Psoas muscle (tissue), 8 donors: Measurements from ENCODE around the gene EFNA2. TPM values are rescaled to one million over a fixed set of nuclear protein-coding genes. Genes with fewer than 3 reads are reported as not detected.
A peak's percentile ranks its signal among the peaks of the same experiment; 100 is the strongest.

Experiments
- ATAC-seq, 4 donors: fragments of 200-7000 bp; cut with Tn5 transposase; one replicate each; pipeline ENCODE4 v1.9.1; 2020; ENCODE audit warnings: moderate library complexity in 3 of 4, mild to moderate bottlenecking in 2 of 4
- DNase-seq, 2 donors: peaks; one replicate each; pipeline ENCODE4 v3.0.0-alpha.2; 2020
- H3K27ac ChIP-seq: fragments of 200-600 bp; one replicate; pipeline ENCODE4 v1.8.0; 2022
- H3K27me3 ChIP-seq, 3 donors: fragments of 200-600 bp in 1 of 3; one replicate each; pipeline versions ENCODE4 v1.6.1 to v1.8.0; 2013 to 2022; ENCODE audit warnings: low read length in 2 of 3, mild to moderate bottlenecking in 2 of 3, moderate library complexity in 1 of 3; ENCODE audit not compliant: insufficient read depth in 3 of 3
- H3K36me3 ChIP-seq, 2 donors: fragments of 200-600 bp in 1 of 2; one replicate each; pipeline versions ENCODE4 v1.6.1 to v1.8.0; 2013 to 2022; ENCODE audit warnings: low read depth in 1 of 2, mild to moderate bottlenecking in 1 of 2, moderate library complexity in 1 of 2; ENCODE audit not compliant: insufficient read depth in 1 of 2
- H3K4me1 ChIP-seq: fragments of 200-600 bp; one replicate; pipeline ENCODE4 v1.8.0; 2022
- H3K4me3 ChIP-seq: fragments of 200-600 bp; one replicate; pipeline ENCODE4 v1.8.0; 2022; ENCODE audit warnings: mild to moderate bottlenecking
- H3K9me3 ChIP-seq: fragments of 200-600 bp; one replicate; pipeline ENCODE4 v1.8.0; 2022
- WGBS, 3 donors: extraction: QIAGEN DNeasy Blood & Tissue Kit; methylation state at CpG; one replicate each; pipeline versions ENCODE4 v1.1.6 to v1.1.7; 2013; 5-methylcytosine and 5-hydroxymethylcytosine counted together
- intact Hi-C, 2 donors: fragments of 100-400 bp; cut with DNase I; formaldehyde crosslinking; loops; one replicate each; pipeline versions ENCODE4 v1.11.0 to v1.14.2; 2022
- polyA plus RNA-seq, 3 donors: library from polyadenylated mRNA; stranded (reverse); fragments of 200-250 nt; gene quantifications; one replicate each; pipeline ENCODE4 v1.2.3, GENCODE V29; 2013
- total RNA-seq, 4 donors: library from RNA; stranded (reverse); fragmentation: NEBNext Ultra II Directional in 2 of 4; extraction: Animal tissue kit (Norgen Biotek cat#: 25700) in 2 of 4; gene quantifications; one replicate each; pipeline versions ENCODE4 v1.2.1 to v1.2.4, GENCODE V29; 2021 to 2023
- TF ChIP-seq, protein P1 (sequence below): fragments of 200-600 bp; IDR thresholded peaks from one replicate; pipeline ENCODE4 v1.8.0; 2022; ENCODE audit warnings: antibody characterized with exemption
- donor health status: healthy with polysubstance abuse.
- donor health status: DM: no; HTN: no; CAD: no; lungs with moderate emphysema.
- donor health status: Bipolar disorder and iron deficiency.
- donor health status: healthy.
- donor health status: DM: yes; HTN: yes; CAD: no.
- donor health status: DM: no; HTN: no; CAD: no.
- donor health status: DM: no; HTN: no; CAD: no.
- donor health status: DM: yes; HTN: yes; CAD: no.

The EFNA2 gene
- total and polyA plus RNA-seq, 7 donors = not detected

GRCh38 chr19:1276628-1277022, 9.0 kb upstream of the EFNA2 start:
- intact Hi-C loops = loop anchor here (5.0 to 10.0 kb wide), 4 partner anchors 81 to 138 kb away; partner anchors contain the start of gene NDUFS7 (in 1 of the 2)
- H3K4me3 ChIP-seq = peak overlapping the region; percentile 87
- H3K27me3 ChIP-seq = no peaks in the 10 kb centered on the region
- WGBS, 3 donors = 70 to 77% (median 73%) methylated on average over 10 of the region's 10 CpGs
- peak overlapping the region; percentile 99 for H3K27ac ChIP-seq
- H3K36me3 ChIP-seq = peaks cover 6 to 74% of the 10 kb centered on the region in 2 donors
- DNase-seq (no peak), ATAC-seq (no peak)
- peaks cover 44% of the 10 kb centered on the region for H3K4me1 ChIP-seq
- no peaks in the 10 kb centered on the region for H3K9me3 ChIP-seq
- TF ChIP-seq, protein P1, sequence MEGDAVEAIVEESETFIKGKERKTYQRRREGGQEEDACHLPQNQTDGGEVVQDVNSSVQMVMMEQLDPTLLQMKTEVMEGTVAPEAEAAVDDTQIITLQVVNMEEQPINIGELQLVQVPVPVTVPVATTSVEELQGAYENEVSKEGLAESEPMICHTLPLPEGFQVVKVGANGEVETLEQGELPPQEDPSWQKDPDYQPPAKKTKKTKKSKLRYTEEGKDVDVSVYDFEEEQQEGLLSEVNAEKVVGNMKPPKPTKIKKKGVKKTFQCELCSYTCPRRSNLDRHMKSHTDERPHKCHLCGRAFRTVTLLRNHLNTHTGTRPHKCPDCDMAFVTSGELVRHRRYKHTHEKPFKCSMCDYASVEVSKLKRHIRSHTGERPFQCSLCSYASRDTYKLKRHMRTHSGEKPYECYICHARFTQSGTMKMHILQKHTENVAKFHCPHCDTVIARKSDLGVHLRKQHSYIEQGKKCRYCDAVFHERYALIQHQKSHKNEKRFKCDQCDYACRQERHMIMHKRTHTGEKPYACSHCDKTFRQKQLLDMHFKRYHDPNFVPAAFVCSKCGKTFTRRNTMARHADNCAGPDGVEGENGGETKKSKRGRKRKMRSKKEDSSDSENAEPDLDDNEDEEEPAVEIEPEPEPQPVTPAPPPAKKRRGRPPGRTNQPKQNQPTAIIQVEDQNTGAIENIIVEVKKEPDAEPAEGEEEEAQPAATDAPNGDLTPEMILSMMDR = no peak

DNA sequence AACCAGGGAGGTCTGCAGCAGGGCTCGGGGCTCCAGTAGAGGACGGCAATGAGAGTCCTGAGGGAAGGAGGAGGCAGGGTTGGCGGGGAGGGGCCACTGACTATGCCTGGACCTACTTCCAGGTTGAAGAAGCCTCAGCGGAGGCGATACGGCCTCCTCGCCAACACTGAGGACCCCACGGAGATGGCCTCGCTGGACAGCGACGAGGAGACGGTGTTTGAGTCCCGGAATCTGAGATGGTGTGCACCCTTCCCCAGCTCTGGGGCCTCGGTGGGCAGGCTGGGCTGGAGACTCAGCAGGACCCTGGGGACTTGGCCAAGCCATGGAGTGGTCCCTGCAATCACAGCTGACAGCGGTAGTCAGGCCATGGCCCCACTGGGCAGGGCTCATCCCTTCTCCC, 8.6 kb upstream of the EFNA2 start:
- Histone ChIP-seq H3K36me3 (peaks cover 4 to 69% of the 10 kb centered on the region in 2 donors), H3K27ac (peak overlapping the region; percentile 99), H3K27me3 (no peaks in the 10 kb centered on the region), H3K4me3 (peak overlapping the region; percentile 87), H3K9me3 (no peaks in the 10 kb centered on the region), H3K4me1 (peaks cover 40% of the 10 kb centered on the region)
- TF ChIP-seq, protein P1 = no peak
- 89 to 92% (median 90%) methylated on average over 15 of the region's 15 CpGs for WGBS, 3 donors
- ATAC-seq (no peak), DNase-seq (no peak)
- intact Hi-C loops = loop anchor here (5.0 to 10.0 kb wide), 4 partner anchors 80 to 138 kb away; partner anchors contain the start of gene NDUFS7 (in 1 of the 2)

DNA sequence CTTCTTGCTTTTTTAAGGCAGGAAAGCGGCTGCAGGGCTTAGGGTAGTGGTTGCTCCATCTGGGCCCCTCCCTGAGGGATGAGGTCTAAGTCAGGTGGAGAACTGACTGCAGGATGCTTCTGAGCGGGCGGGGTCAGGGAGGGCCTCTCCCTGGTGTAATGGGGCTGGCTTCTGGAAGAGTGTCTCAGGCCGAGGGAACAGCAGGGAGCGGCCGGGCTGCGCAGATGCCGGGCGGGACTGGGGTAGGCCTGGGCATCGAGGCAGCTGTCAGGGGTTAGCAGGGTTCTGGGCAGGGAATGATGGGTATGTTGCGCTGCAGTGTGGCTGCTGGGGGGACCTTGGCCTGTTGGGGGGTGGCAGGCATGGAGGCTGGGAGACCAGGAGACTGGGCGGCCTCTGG, 7.6 kb upstream of the EFNA2 start:
- Histone ChIP-seq H3K27me3 (no peaks in the 10 kb centered on the region), H3K36me3 (peaks cover 4 to 59% of the 10 kb centered on the region in 2 donors), H3K9me3 (no peaks in the 10 kb centered on the region), H3K4me3 (no peak overlapping the region), H3K27ac (no peak overlapping the region), H3K4me1 (peaks cover 30% of the 10 kb centered on the region)
- DNase-seq (no peak), ATAC-seq (no peak)
- TF ChIP-seq, protein P1 = no peak
- intact Hi-C loops = loop anchor here (5.0 to 10.0 kb wide), 4 partner anchors 79 to 137 kb away; partner anchors contain the start of gene NDUFS7 (in 1 of the 2)
- WGBS, 3 donors = 82 to 89% (median 84%) methylated on average over 12 of the region's 12 CpGs

DNA sequence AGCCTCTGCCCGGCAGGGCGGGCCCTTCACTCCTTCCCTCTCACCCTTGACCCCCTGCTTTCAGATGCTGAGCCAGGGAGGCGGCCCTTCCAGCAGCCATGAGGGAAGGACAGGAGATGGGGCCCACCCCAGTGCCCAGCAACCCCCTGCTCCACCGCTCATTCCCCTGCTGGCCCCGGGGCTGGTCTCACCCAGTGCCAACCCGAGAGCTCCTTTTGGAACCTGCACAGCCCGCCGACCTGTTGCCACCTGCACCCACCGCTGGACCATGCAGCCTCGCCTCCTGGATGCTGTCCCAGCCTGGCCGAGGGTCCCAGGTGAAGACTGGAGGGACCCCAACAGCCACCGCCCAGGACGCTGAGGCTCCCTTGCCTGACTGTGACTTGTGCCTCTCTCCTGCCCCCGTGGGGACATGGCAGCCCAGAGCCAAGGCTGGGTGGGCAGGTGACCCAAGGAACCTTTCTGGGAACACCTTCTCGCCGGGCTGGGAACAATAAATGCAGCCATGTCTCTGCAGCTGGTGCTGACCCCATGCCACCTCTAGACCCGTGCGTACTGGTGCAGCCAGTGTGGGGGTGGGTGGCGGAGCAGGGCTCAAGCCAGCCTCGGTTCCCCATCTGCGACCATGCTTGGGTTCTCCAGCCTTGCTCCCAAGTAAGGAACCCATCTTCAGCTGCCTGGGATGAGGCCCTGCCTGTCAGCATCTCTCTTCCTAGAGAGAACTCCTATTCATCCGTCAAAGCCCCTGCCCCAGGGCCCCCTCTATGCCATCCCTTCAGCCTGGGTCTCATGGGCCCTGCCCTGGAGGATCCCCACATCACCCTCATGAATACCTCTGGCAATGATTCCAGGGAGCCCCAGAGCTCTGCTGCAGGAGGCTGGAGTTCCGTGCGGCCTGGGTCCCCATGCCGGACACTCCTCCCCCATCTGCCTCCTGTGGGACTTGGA, 6.7 kb upstream of the EFNA2 start:
- no peak overlapping the region for H3K4me3 ChIP-seq
- 83 to 90% (median 88%) methylated on average over 22 to 25 of the region's 25 CpGs for whole genome bisulfite sequencing, 3 donors
- peaks cover 4 to 50% of the 10 kb centered on the region in 2 donors for H3K36me3 ChIP-seq
- no peaks in the 10 kb centered on the region for H3K9me3 ChIP-seq
- intact Hi-C loops = loop anchor here (5.0 to 10.0 kb wide), 4 partner anchors 78 to 136 kb away; partner anchors contain the start of gene NDUFS7 (in 1 of the 2)
- TF ChIP-seq, protein P1 = no peak
- ATAC-seq (no peak), DNase-seq (peak in 1 of 2 donors; percentile 63)
- H3K4me1 ChIP-seq = peaks cover 21% of the 10 kb centered on the region
- peaks cover 0 to 4% (median 0%) of the 10 kb centered on the region in 3 donors for H3K27me3 ChIP-seq
- no peak overlapping the region for H3K27ac ChIP-seq
